ENCODE data around the gene PRR5L. TPM values are rescaled to one million over a fixed set of nuclear protein-coding genes. Genes with fewer than 3 reads are reported as not detected.

PRR5L gene
- total and polyA plus RNA-seq, 2 donors (not counting 1 experiment from before 2014, with no cell fraction given): 4.0 to 5.9 TPM

DNA sequence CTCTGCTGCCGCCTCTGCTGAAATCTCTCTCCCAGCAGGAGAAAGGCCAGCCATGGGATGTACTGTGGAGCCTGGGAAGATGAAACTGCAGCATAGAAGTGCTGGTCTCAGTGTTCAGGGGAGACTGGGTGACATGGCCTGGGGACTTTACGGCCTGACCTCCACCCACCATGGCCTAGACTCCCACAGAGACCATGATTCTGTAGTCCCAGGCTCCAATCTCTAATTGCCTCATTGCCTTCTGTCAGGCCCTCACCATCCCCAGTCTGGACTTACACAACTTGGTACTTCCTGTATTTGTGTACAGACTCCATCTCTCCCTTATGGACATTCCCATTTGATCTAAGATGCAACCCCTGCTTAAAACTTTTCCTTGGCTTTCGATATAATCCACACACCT, 170.9 kb downstream of the PRR5L start:
- intact Hi-C loops (cut with micrococcal nuclease): no loop called here
- no peak for TF ChIP-seq EZH2 (IDR thresholded peaks at IDR 0.05; ENCODE audit: borderline replicate concordance, insufficient read depth, low read depth, low read length, poor library complexity, severe bottlenecking)
- TF ChIP-seq, protein P1, sequence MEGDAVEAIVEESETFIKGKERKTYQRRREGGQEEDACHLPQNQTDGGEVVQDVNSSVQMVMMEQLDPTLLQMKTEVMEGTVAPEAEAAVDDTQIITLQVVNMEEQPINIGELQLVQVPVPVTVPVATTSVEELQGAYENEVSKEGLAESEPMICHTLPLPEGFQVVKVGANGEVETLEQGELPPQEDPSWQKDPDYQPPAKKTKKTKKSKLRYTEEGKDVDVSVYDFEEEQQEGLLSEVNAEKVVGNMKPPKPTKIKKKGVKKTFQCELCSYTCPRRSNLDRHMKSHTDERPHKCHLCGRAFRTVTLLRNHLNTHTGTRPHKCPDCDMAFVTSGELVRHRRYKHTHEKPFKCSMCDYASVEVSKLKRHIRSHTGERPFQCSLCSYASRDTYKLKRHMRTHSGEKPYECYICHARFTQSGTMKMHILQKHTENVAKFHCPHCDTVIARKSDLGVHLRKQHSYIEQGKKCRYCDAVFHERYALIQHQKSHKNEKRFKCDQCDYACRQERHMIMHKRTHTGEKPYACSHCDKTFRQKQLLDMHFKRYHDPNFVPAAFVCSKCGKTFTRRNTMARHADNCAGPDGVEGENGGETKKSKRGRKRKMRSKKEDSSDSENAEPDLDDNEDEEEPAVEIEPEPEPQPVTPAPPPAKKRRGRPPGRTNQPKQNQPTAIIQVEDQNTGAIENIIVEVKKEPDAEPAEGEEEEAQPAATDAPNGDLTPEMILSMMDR (IDR thresholded peaks at IDR 0.05): no peak
- Histone ChIP-seq H3K79me2 (ENCODE audit: control insufficient read depth, insufficient read depth, low read length) (no peaks in the 10 kb centered on the region), H3K4me3 (ENCODE audit: control extremely low read depth in 1 of 5, extremely low read depth in 1 of 5, insufficient read depth in 1 of 5, low read depth in 2 of 5, low read length in 4 of 5) (no peak overlapping the region), H3K9ac (ENCODE audit: low read length) (no peak overlapping the region), H2AFZ (ENCODE audit: insufficient read depth, low read depth, low read length, poor library complexity, severe bottlenecking) (no peak overlapping the region), H4K20me1 (ENCODE audit: control insufficient read depth, insufficient read depth, low read length, poor library complexity, severe bottlenecking) (no peaks in the 10 kb centered on the region), H3K4me2 (replicated peaks; ENCODE audit: low read depth, low read length, poor library complexity, severe bottlenecking) (no peak overlapping the region), H3K4me1 (ENCODE audit: control insufficient read depth in 2 of 2, insufficient read depth in 2 of 2, low read length in 2 of 2) (no peaks in the 10 kb centered on the region), H3K9me3 (ENCODE audit: control extremely low read depth in 1 of 3, control insufficient read depth in 2 of 3, insufficient read depth in 1 of 3, low read length in 2 of 3) (no peaks in the 10 kb centered on the region), H3K27ac (ENCODE audit: low read length in 2 of 2) (no peak overlapping the region), H3K27me3 (replicated peaks in 1 of 4; ENCODE audit: control extremely low read depth in 1 of 4, control insufficient read depth in 3 of 4, insufficient read depth in 4 of 4, low read length in 3 of 4) (no peaks in the 10 kb centered on the region), H3K36me3 (replicated peaks in 1 of 2; ENCODE audit: control extremely low read depth in 1 of 2, control insufficient read depth in 1 of 2, extremely low read depth in 1 of 2, insufficient read depth in 2 of 2, low read length in 1 of 2) (no peaks in the 10 kb centered on the region)
- 92% methylated on average over 3 of the region's 3 CpGs for WGBS (ENCODE audit: insufficient coverage)
- no peak for DNase-seq
- ChIA-PET POLR2A (no interaction called here), CTCF (interaction anchor here (1.6 kb wide), 1 partner anchor 175 kb away, joined by 7 read pairs; no protein-coding TSS in a partner anchor)
- ATAC-seq (ENCODE audit: low read depth): no peak
- H3K4me1 Mint-ChIP-seq: no peaks in the 10 kb centered on the region
- H3K27me3 Mint-ChIP-seq: no peaks in the 10 kb centered on the region
- H3K4me3 Mint-ChIP-seq: no peak overlapping the region
- no peak overlapping the region for H3K27ac Mint-ChIP-seq
- no peaks in the 10 kb centered on the region for H3K9me3 Mint-ChIP-seq (ENCODE audit: insufficient read depth)

DNA sequence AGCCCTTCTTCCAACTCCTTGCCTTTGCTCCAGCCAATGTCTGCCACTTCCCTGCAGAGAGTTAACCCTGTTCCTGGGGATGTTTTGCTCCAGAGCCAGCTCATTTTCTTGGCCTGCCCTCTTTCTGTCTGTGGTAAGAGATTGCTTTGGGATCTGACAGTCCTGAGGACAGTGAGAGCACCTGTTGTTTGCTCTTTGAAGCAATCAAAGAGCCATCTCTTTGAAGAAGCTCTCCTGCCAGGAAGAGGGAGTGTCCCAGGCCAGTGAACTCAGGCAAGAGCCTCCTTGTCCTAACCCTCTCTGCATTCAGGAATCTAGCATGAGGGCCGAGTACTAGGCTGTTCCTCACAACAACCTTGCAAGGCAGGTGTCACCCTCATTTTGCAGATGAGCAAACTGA, 171.8 kb downstream of the PRR5L start:
- Histone ChIP-seq H3K9ac (ENCODE audit: low read length) (no peak overlapping the region), H3K4me1 (ENCODE audit: control insufficient read depth in 2 of 2, insufficient read depth in 2 of 2, low read length in 2 of 2) (no peaks in the 10 kb centered on the region), H3K36me3 (replicated peaks in 1 of 2; ENCODE audit: control extremely low read depth in 1 of 2, control insufficient read depth in 1 of 2, extremely low read depth in 1 of 2, insufficient read depth in 2 of 2, low read length in 1 of 2) (no peaks in the 10 kb centered on the region), H3K4me3 (ENCODE audit: control extremely low read depth in 1 of 5, extremely low read depth in 1 of 5, insufficient read depth in 1 of 5, low read depth in 2 of 5, low read length in 4 of 5) (no peak overlapping the region), H3K79me2 (ENCODE audit: control insufficient read depth, insufficient read depth, low read length) (no peaks in the 10 kb centered on the region), H3K27me3 (replicated peaks in 1 of 4; ENCODE audit: control extremely low read depth in 1 of 4, control insufficient read depth in 3 of 4, insufficient read depth in 4 of 4, low read length in 3 of 4) (no peaks in the 10 kb centered on the region), H3K4me2 (replicated peaks; ENCODE audit: low read depth, low read length, poor library complexity, severe bottlenecking) (no peak overlapping the region), H3K27ac (ENCODE audit: low read length in 2 of 2) (no peak overlapping the region), H4K20me1 (ENCODE audit: control insufficient read depth, insufficient read depth, low read length, poor library complexity, severe bottlenecking) (no peaks in the 10 kb centered on the region), H3K9me3 (ENCODE audit: control extremely low read depth in 1 of 3, control insufficient read depth in 2 of 3, insufficient read depth in 1 of 3, low read length in 2 of 3) (no peaks in the 10 kb centered on the region), H2AFZ (ENCODE audit: insufficient read depth, low read depth, low read length, poor library complexity, severe bottlenecking) (no peak overlapping the region)
- Mint-ChIP-seq H3K4me1 (no peaks in the 10 kb centered on the region), H3K27ac (no peak overlapping the region), H3K27me3 (no peaks in the 10 kb centered on the region), H3K4me3 (no peak overlapping the region), H3K9me3 (ENCODE audit: insufficient read depth) (no peaks in the 10 kb centered on the region)
- intact Hi-C loops (cut with micrococcal nuclease): no loop called here
- CTCF ChIA-PET: interaction anchor here (1.0 to 3.2 kb wide), 5 partner anchors 10 to 175 kb away, joined by 3 to 15 read pairs (median 7); no protein-coding TSS in a partner anchor
- DNase-seq: no peak
- 89% methylated on average over 1 of the region's 1 CpG for WGBS (ENCODE audit: insufficient coverage)
- POLR2A ChIA-PET: no interaction called here
- ATAC-seq (ENCODE audit: low read depth): no peak
- TF ChIP-seq, protein P1 (IDR thresholded peaks at IDR 0.05): no peak
- TF ChIP-seq EZH2 (IDR thresholded peaks at IDR 0.05; ENCODE audit: borderline replicate concordance, insufficient read depth, low read depth, low read length, poor library complexity, severe bottlenecking): no peak
